Stimulated activated CD8-positive, alpha-beta memory T cell treated with anti-CD3 and anti-CD28 coated beads, Interleukin-2, amount 100 ng/mL, for 48 hours (primary cell): ENCODE measurements around the gene POLD2.
"Not testable (repeated sequence)": the region's sequence is repeated elsewhere in the genome, so short reads cannot be mapped to it uniquely, and the experiment has no call there.

ENCODE experiments used
- DNase-seq, 2 donors: peaks; one replicate each; pipeline ENCODE4 v3.0.0-alpha.2; 2020; ENCODE audit warnings: low read depth in 2 of 2

POLD2 gene

DNA sequence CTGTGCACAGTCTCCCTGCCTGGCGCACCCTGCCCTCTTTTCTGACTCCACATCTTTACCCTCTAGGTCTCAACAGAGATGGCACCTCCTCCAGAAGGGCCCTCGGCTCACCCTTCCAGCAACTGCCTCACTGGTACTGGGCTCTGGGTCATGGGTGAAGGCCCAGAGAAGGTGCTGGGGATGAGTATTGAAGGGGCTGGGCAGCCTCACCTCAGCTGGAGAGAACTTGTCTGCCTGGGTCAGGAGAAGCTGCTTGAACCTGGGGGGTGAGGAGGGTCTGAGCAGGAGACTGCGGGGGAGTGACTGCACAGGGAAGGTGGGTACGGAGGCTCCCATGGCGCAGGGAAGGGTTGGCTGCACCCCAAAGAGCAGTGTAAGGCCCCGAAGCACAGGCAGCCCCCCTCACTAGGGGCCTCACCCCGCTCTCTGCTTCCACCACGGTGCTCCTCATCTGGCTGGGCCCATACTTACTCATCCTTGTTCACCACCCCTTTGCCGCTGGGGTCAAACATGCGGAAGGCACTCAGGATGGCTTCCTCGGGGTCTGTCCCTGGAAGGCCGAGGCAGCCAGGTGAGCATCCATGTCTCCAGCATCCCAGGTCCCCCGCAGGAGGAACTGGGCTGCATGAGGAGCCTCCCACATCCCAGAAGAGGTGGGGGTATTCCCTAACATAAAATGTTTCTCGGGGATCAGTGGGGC, 16.1 kb upstream of the POLD2 start:
- no peak for DNase-seq

DNA sequence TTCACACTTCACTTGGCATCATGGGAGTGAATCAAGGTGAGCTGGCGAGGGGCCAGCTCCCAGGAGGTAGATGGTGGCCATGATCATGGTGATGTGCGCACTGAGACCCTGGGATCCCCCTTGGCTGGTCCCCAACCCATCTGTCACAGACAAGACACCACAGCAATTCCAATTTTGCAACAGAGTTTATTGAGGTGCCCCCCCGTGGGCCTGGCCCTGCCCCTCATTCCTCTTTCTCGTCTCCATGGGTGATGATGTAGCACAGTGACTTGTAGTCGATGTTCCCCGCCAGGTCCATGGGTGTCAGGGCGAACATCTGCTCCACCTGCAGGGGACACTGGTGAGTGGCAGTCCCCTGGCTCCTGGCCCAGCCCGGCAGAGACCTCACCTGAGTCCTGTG, 15.3 kb upstream of the POLD2 start:
- no peak for DNase-seq

DNA sequence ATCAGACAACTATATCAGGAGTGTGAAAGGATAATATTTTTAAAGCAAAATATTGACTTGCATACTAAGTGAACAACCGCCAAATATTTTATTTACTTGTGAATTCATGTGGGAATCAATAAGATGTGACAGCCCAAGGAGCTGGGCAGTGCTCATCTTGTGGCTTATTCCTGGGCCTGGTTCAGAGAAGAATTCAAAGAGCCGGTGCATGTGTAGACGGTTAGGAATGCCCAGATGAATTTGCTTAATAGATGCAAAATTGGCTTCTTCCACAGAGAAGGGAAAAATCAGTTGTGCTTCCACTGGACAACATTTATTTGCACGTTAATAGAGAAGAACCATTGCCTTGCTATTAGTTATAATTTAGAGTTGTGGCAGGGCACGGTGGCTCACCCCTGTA, 13.4 kb upstream of the POLD2 start:
- no peak for DNase-seq

DNA sequence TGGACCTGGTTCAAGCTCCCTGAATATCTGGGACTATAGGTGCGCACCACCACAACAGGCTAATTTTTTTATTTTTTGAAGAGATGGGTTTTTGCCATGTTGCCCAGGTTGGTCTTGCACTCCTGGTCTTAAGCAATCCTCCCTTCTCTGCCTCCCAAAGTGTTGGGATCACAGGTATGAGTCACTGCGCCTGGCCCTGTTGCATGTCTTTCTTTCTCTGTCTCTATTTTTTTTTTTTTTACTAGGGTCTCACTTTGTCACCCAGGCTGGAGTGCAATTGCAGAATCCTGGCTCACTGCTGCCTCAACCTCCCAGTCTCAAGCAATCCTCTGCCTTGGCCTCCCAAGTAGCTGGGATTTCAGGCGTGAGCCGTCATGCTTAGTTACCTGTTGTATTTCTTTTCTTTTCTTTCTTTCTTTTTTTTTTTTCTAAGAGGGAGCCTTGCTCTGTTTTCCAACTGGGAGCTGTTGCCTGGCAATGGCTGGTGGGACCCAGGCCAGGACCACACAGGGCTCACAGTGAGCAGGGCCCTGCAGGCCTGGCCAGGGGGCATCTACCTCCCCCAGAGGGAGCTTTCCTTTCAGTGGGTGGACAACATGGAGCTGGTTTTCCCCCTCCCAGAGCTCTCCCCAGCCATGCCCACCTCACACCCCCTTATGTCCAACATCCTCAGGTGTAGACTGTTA, 11.7 kb upstream of the POLD2 start:
- no peak for DNase-seq

GRCh38 chr7:44133295-44133694, 9.9 kb upstream of the POLD2 start:
- DNase-seq: no peak

- no peak for DNase-seq
These were observed 8.7 kb upstream of the POLD2 start for GRCh38 chr7:44132039-44132438.

DNA sequence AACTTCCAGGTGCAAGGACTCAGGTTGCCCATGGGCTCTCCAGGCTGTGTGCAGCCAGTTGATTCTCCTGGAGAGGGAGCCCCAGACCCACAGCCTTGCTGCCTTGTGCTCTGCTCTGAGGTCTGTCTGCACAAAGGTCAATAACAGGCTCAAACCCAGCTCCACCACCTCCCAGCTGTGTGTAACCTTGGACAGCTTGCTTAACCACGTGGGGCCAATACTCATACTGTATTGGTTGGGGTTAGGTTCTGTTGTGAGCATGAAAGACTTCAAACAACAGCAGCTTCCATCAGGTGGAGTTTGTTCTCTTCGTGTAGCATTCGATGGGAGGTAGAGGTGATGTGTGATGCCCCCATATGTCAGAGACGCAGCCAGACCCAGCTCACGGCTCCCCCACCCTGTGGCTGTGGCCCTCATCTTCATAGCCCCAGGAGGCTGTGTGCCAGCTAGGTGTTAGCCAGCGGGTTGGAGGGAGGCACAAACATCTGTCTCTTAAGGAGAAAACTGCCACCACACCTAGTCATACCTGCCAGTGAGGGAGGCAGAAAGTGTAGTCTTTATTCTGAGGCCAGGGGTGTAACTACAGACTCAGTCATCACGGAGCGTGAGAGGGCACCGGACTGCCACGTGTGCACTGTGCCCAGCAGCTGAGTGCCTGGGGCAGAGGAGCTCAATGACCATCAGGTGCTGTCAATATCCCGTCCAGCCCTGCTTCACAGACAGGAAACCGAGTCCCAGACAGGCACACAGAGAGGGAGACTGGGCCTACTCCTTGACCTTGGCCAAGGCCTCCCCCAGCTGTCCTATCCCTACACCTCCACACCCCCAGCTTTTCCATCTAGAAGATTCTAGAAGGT, 8.1 kb upstream of the POLD2 start:
- DNase-seq: no peak

GRCh38 chr7:44128721-44129582, 5.6 kb upstream of the POLD2 start:
- no peak for DNase-seq

GRCh38 chr7:44127161-44127560, 3.8 kb upstream of the POLD2 start:
- no peak for DNase-seq

DNA sequence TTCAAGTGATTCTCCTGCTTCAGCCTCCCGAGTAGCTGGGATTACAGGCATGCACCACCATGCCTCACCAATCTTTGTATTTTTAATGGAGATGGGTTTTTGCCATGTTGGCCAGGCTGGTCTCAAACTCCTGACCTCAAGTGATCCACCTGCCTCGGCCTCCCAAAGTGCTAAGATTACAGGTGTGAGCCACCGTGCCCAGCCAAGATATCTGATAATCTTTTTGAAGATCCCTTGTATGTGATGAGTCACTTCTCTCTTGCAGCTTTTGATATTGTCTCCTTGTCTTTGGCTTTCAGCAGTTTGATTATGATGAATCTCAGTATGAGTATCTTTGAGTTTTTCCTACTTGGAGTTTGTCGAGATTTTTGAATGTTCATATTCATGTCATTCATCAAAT, 3.2 kb upstream of the POLD2 start:
- DNase-seq: not testable (repeated sequence)

DNA sequence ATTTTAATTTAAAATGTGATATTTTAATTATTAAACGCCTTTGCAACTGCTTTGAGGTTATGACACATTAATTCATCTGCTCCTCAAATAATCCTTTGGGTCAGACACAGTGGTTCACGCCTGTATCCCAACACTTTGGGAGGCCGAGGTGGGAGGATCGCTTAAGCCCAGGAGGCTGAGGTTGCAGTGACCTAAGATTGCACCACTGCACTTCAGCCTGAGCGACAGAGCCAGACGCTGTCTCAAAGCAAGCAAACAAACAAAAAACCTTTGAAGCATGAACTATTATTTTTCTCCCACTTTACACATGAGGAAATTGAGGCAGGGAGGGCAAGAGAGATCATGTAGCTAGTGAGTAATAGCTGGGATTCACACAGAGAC, 1.5 kb upstream of the POLD2 start:
- no peak for DNase-seq

GRCh38 chr7:44122529-44122928, 819 bp downstream of the POLD2 start:
- no peak for DNase-seq

DNA sequence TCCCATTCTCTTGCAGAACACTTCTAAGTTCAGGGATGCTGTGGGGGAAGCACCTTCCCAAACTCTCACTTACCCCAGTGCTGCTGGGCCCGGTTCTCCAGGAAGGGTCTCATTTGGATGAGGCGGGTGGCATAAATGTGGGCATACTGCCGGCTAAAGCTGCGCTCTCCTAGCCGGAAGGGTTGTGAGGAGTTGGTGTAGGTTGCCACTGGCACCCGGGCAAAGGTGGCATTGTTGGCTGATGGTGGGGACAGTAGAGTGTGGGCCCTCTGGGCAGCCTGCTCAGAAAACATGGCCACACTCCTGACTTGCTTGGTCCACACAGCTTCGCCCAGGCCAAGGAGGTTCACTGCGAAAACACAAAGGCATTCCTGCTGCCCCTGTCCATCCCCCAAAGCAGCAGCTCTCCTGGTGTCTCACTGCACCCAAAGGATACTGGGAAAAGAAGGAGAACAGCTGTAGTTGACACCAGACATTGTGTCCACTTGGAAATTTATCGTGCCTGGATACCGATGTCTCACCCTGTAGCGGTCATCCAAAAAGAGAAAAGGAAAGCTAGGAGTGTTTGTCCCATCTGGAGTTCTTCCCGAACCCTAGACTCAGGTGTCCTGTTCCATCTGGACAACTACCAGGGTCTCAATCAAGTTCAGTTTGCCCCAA, 1.5 kb downstream of the POLD2 start:
- no peak for DNase-seq

- no peak for DNase-seq
These were observed 3.0 kb downstream of the POLD2 start for GRCh38 chr7:44120395-44120794.

GRCh38 chr7:44119829-44120380, 3.4 kb downstream of the POLD2 start:
- DNase-seq: no peak

DNA sequence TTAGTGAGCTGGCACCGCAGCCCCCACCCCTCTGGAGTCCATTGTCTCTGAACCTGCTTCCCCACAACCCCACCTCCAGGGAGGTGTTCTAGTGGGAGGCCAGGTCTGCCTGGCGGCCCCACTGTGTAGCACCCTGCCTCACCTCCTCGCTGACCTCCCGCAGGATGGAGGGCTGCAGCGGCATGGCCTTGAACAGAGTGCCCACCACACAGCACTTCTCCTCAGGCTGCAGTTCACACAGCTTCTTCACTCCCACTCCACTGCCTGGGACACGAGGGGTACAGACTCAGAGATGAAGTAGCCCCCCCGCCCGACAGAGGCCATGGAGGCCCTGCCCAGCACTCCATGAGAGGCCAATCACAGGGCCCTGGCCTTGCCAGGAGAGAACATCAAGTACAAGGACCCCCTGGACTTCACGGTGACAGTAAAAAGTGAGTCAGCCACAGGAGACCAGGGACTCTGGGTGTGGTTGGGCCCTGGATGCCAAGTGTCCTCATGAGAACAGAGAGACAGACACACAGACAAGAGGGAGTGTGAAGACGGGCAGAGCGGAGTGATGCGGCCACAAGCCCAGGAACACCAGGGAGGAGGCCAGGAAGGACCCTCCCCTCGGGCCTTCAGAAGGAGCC, 5.4 kb downstream of the POLD2 start:
- DNase-seq: no peak

GRCh38 chr7:44116789-44117666, 6.3 kb downstream of the POLD2 start:
- DNase-seq: no peak

GRCh38 chr7:44116087-44116788, 7.1 kb downstream of the POLD2 start:
- no peak for DNase-seq
